ENCODE measurements around the gene GSX2. TPM values are rescaled to one million over a fixed set of nuclear protein-coding genes. Genes with fewer than 3 reads are reported as not detected.

Gene GSX2
- total and polyA plus RNA-seq, 2 experiments from 2014 or later: not detected

- DNase-seq (ENCODE audit: low read depth in 1 of 2, low spot score in 1 of 2): peak in 1 of 2 donors; percentile 98
- no peaks in the 10 kb centered on the region for H3K4me1 ChIP-seq (ENCODE audit: low read depth)
- no peak overlapping the region for H3K4me3 ChIP-seq
- peaks cover 1% of the 10 kb centered on the region for H3K27me3 ChIP-seq
- no peak for TF ChIP-seq CTCF (IDR thresholded peaks at IDR 0.05; ENCODE audit: low read depth, low read length)
- H3K36me3 ChIP-seq: no peaks in the 10 kb centered on the region
- H3K27ac ChIP-seq: no peak overlapping the region
- no peaks in the 10 kb centered on the region for H3K9me3 ChIP-seq (ENCODE audit: low read depth)
Observed at GRCh38 chr4:54082168-54082567, 17.8 kb upstream of the GSX2 start.

GRCh38 chr4:54085284-54085683 is 14.7 kb upstream of the GSX2 start:
- no peak for TF ChIP-seq CTCF (IDR thresholded peaks at IDR 0.05; ENCODE audit: low read depth, low read length)
- Histone ChIP-seq H3K27me3 (peaks cover 4% of the 10 kb centered on the region), H3K36me3 (no peaks in the 10 kb centered on the region), H3K27ac (no peak overlapping the region), H3K4me1 (ENCODE audit: low read depth) (no peaks in the 10 kb centered on the region), H3K9me3 (ENCODE audit: low read depth) (no peaks in the 10 kb centered on the region), H3K4me3 (no peak overlapping the region)
- DNase-seq (ENCODE audit: low read depth in 1 of 2, low spot score in 1 of 2): peak in 1 of 2 donors; percentile 80

- Histone ChIP-seq H3K4me3 (no peak overlapping the region), H3K4me1 (ENCODE audit: low read depth) (no peaks in the 10 kb centered on the region), H3K9me3 (ENCODE audit: low read depth) (no peaks in the 10 kb centered on the region), H3K27me3 (peaks cover 45% of the 10 kb centered on the region), H3K36me3 (no peaks in the 10 kb centered on the region), H3K27ac (no peak overlapping the region)
- TF ChIP-seq CTCF (IDR thresholded peaks at IDR 0.05; ENCODE audit: low read depth, low read length): no peak
- DNase-seq (ENCODE audit: low read depth in 1 of 2, low spot score in 1 of 2): no peak
Observed at GRCh38 chr4:54089875-54090274, 10.1 kb upstream of the GSX2 start.

- no peak for DNase-seq (ENCODE audit: low read depth in 1 of 2, low spot score in 1 of 2)
- H3K4me1 ChIP-seq (ENCODE audit: low read depth): no peaks in the 10 kb centered on the region
- peaks cover 51% of the 10 kb centered on the region for H3K27me3 ChIP-seq
Observed at GRCh38 chr4:54090404-54090803, 9.6 kb upstream of the GSX2 start.

GRCh38 chr4:54090804-54091623 is 8.9 kb upstream of the GSX2 start:
- Histone ChIP-seq H3K9me3 (ENCODE audit: low read depth) (no peaks in the 10 kb centered on the region), H3K36me3 (no peaks in the 10 kb centered on the region), H3K27me3 (peaks cover 57% of the 10 kb centered on the region), H3K4me3 (peak overlapping the region; percentile 39), H3K4me1 (ENCODE audit: low read depth) (no peaks in the 10 kb centered on the region), H3K27ac (no peak overlapping the region)
- peak in 1 of 2 donors; percentile 37 for DNase-seq (ENCODE audit: low read depth in 1 of 2, low spot score in 1 of 2)
- TF ChIP-seq CTCF (IDR thresholded peaks at IDR 0.05; ENCODE audit: low read depth, low read length): no peak

More at GRCh38 chr4:54090404-54090803, 9.6 kb upstream of the GSX2 start:
- Histone ChIP-seq H3K4me3 (no peak overlapping the region), H3K36me3 (no peaks in the 10 kb centered on the region), H3K9me3 (ENCODE audit: low read depth) (no peaks in the 10 kb centered on the region), H3K27ac (no peak overlapping the region)
- no peak for TF ChIP-seq CTCF (IDR thresholded peaks at IDR 0.05; ENCODE audit: low read depth, low read length)

Data from cardiac muscle cell (in vitro differentiated cells and primary cell).